ENCODE data around the gene DDN.

Gene DDN

GRCh38 chr12:49032679-49033447 lies 33.7 kb upstream of the DDN start:
- DNase-seq (ENCODE audit: low read depth), result no peak
- H3K4me3 ChIP-seq (ENCODE audit: low read depth, low read length), result no peak overlapping the region
- no peak for TF ChIP-seq CTCF (IDR thresholded peaks at IDR 0.05; ENCODE audit: low read depth, low read length)
- TF ChIP-seq POLR2A (IDR thresholded peaks at IDR 0.05; ENCODE audit: extremely low read depth, insufficient read length), result no peak
- TF ChIP-seq MYC (IDR thresholded peaks at IDR 0.05; ENCODE audit: low read depth, low read length), result no peak
- TF ChIP-seq MAX (IDR thresholded peaks at IDR 0.05; ENCODE audit: low read depth, low read length), result no peak

GRCh38 chr12:49032276-49032675 lies 33.1 kb upstream of the DDN start:
- H3K4me3 ChIP-seq (ENCODE audit: low read depth, low read length), result no peak overlapping the region
- no peak for TF ChIP-seq MYC (IDR thresholded peaks at IDR 0.05; ENCODE audit: low read depth, low read length)
- TF ChIP-seq POLR2A (IDR thresholded peaks at IDR 0.05; ENCODE audit: extremely low read depth, insufficient read length), result no peak
- TF ChIP-seq MAX (IDR thresholded peaks at IDR 0.05; ENCODE audit: low read depth, low read length), result no peak
- TF ChIP-seq CTCF (IDR thresholded peaks at IDR 0.05; ENCODE audit: low read depth, low read length), result peak; percentile 22
- peak; percentile 95 for DNase-seq (ENCODE audit: low read depth)

- no peak overlapping the region for H3K4me3 ChIP-seq (ENCODE audit: low read depth, low read length)
- no peak for DNase-seq (ENCODE audit: low read depth)
- TF ChIP-seq MYC (IDR thresholded peaks at IDR 0.05; ENCODE audit: low read depth, low read length), result no peak
- TF ChIP-seq CTCF (IDR thresholded peaks at IDR 0.05; ENCODE audit: low read depth, low read length), result no peak
- TF ChIP-seq MAX (IDR thresholded peaks at IDR 0.05; ENCODE audit: low read depth, low read length), result no peak
Observed at GRCh38 chr12:49031573-49032161, 32.5 kb upstream of the DDN start.

GRCh38 chr12:49030714-49031572 lies 31.8 kb upstream of the DDN start:
- TF ChIP-seq MAX (IDR thresholded peaks at IDR 0.05; ENCODE audit: low read depth, low read length) (no peak), POLR2A (IDR thresholded peaks at IDR 0.05; ENCODE audit: extremely low read depth, insufficient read length) (no peak), CTCF (IDR thresholded peaks at IDR 0.05; ENCODE audit: low read depth, low read length) (no peak), MYC (IDR thresholded peaks at IDR 0.05; ENCODE audit: low read depth, low read length) (no peak)
- H3K4me3 ChIP-seq (ENCODE audit: low read depth, low read length), result no peak overlapping the region
- DNase-seq (ENCODE audit: low read depth), result no peak

- no peak overlapping the region for H3K4me3 ChIP-seq (ENCODE audit: low read depth, low read length)
- DNase-seq (ENCODE audit: low read depth), result no peak
- TF ChIP-seq MAX (IDR thresholded peaks at IDR 0.05; ENCODE audit: low read depth, low read length) (no peak), MYC (IDR thresholded peaks at IDR 0.05; ENCODE audit: low read depth, low read length) (no peak), CTCF (IDR thresholded peaks at IDR 0.05; ENCODE audit: low read depth, low read length) (no peak), POLR2A (IDR thresholded peaks at IDR 0.05; ENCODE audit: extremely low read depth, insufficient read length) (no peak)
Observed at GRCh38 chr12:49030119-49030518, 30.9 kb upstream of the DDN start.

All from NB4 (cell line).